Sigmoid colon (tissue), 7 donors: ENCODE measurements around the gene TCF25. TPM values are rescaled to one million over a fixed set of nuclear protein-coding genes. Genes with fewer than 3 reads are reported as not detected.

ENCODE experiments used
- DNase-seq: peaks from one replicate; pipeline ENCODE4 v3.0.0-alpha.2; 2019
- H3K27ac ChIP-seq, 4 donors: fragments of 200-600 bp; sonication (generic); one replicate each; pipeline ENCODE4 v1.5.1; 2016 to 2019; ENCODE audit warnings: mild to moderate bottlenecking in 1 of 4
- H3K27me3 ChIP-seq, 3 donors: fragments of 200-600 bp; sonication (generic); one replicate each; pipeline ENCODE4 v1.5.1; 2019; ENCODE audit warnings: mild to moderate bottlenecking in 1 of 3
- H3K36me3 ChIP-seq, 4 donors: fragments of 200-600 bp; sonication (generic); one replicate each; pipeline ENCODE4 v1.5.1; 2016 to 2019
- H3K4me1 ChIP-seq, 4 donors: fragments of 200-600 bp; sonication (generic); one replicate each; pipeline ENCODE4 v1.5.1; 2017 to 2019
- H3K4me3 ChIP-seq, 4 donors: fragments of 200-600 bp; sonication (generic); one replicate each; pipeline ENCODE4 v1.5.1; 2017 to 2019; ENCODE audit warnings: mild to moderate bottlenecking in 2 of 4, moderate library complexity in 1 of 4
- H3K9me3 ChIP-seq, 4 donors: fragments of 200-600 bp in 3 of 4; sonication (generic) in 3 of 4; one replicate each; pipeline versions ENCODE4 v1.5.1 to v1.6.1; 2013 to 2019
- CTCF ChIP-seq, 4 experiments: fragments of 450-650 bp in 3 of 4; fragments of 200-600 bp in 1 of 4; IDR thresholded peaks; one replicate each; pipeline ENCODE4 v1.5.1; 2016 to 2019; ENCODE audit warnings: antibody characterized with exemption in 4 of 4, mild to moderate bottlenecking in 3 of 4, moderate library complexity in 2 of 4
- EP300 ChIP-seq, 4 donors: sonication (generic); formaldehyde crosslinking; IDR thresholded peaks; one replicate each; pipeline ENCODE4 v1.6.1; 2017; ENCODE audit warnings: antibody characterized with exemption in 4 of 4
- POLR2A ChIP-seq, 2 donors: fragments of 450-650 bp; IDR thresholded peaks; one replicate each; pipeline ENCODE4 v1.6.1; 2016; ENCODE audit warnings: antibody characterized with exemption in 2 of 2, mild to moderate bottlenecking in 2 of 2, moderate library complexity in 2 of 2
- POLR2AphosphoS5 ChIP-seq, 4 donors: sonication (generic); formaldehyde crosslinking; IDR thresholded peaks; one replicate each; pipeline ENCODE4 v1.6.1; 2017; ENCODE audit warnings: antibody characterized with exemption in 4 of 4
- WGBS, 2 donors: extraction: QIAGEN DNeasy Blood & Tissue Kit; methylation state at CpG; one replicate each; pipeline ENCODE4 v1.1.7; 2013; 5-methylcytosine and 5-hydroxymethylcytosine counted together
- intact Hi-C: fragments of 100-400 bp; cut with DNase I; formaldehyde crosslinking; loops from one replicate; pipeline ENCODE4 v1.15.1; 2023
- polyA plus RNA-seq, 3 donors: library from polyadenylated mRNA; stranded (reverse); fragments of 200-250 nt; gene quantifications; one replicate each; pipeline ENCODE4 v1.2.3, GENCODE V29; 2013
- total RNA-seq, 4 donors: library from RNA; depleted of rRNA; stranded (reverse); fragments of >200 nt; gene quantifications; one replicate each; pipeline ENCODE4 v1.1.0, GENCODE V29; 2016
- donor health status: healthy with polysubstance abuse.
- donor health status: Bipolar disorder and iron deficiency.
- donor health status: healthy.

TCF25 gene
- total and polyA plus RNA-seq, 7 donors = 89.7 to 244 (median 132) TPM

GRCh38 chr16:89828199-89828869, 45.1 kb upstream of the TCF25 start, which contains the start of gene SPIRE2:
TSS of gene SPIRE2 (plus strand) at chr16:89828475. CDS start at chr16:89828551, 76 bp downstream.
- Histone ChIP-seq H3K9me3 (no peaks in the 10 kb centered on the region), H3K4me3 (peak within 1 kb of the TSS; percentile 31 to 74 (median 55)), H3K27ac (peak within 1 kb of the TSS; percentile 68 to 87 (median 79)), H3K4me1 (peaks cover 0 to 19% (median 18%) of the 10 kb centered on the region in 4 donors), H3K36me3 (no peaks in the 10 kb centered on the region), H3K27me3 (no peaks in the 10 kb centered on the region)
- TF ChIP-seq POLR2AphosphoS5 (IDR thresholded peaks at IDR 0.05) = no peak
- TF ChIP-seq CTCF (IDR thresholded peaks at IDR 0.05) = no peak
- TF ChIP-seq POLR2A (IDR thresholded peaks at IDR 0.05) = no peak
- no peak for TF ChIP-seq EP300 (IDR thresholded peaks at IDR 0.05)
- intact Hi-C loops = no loop called here
- peak; percentile 80 for DNase-seq
- WGBS, 2 donors = 1 to 2% methylated on average over 97 to 98 of the region's 98 CpGs

GRCh38 chr16:89828870-89829629, 44.3 kb upstream of the TCF25 start:
- TF ChIP-seq POLR2AphosphoS5 (IDR thresholded peaks at IDR 0.05) (no peak), CTCF (IDR thresholded peaks at IDR 0.05) (no peak), POLR2A (IDR thresholded peaks at IDR 0.05) (no peak), EP300 (IDR thresholded peaks at IDR 0.05) (no peak)
- Histone ChIP-seq H3K36me3 (no peaks in the 10 kb centered on the region), H3K27me3 (no peaks in the 10 kb centered on the region), H3K9me3 (no peaks in the 10 kb centered on the region), H3K4me3 (peak overlapping the region in 3 of 4 donors; percentile 47 to 74 (median 48)), H3K4me1 (peaks cover 0 to 19% (median 18%) of the 10 kb centered on the region in 4 donors), H3K27ac (peak overlapping the region in 2 of 4 donors; percentile 40 to 65)
- intact Hi-C loops = no loop called here
- WGBS, 2 donors = 4 to 20% methylated on average over 26 of the region's 26 CpGs
- DNase-seq = no peak

GRCh38 chr16:89829630-89830437, 43.6 kb upstream of the TCF25 start:
- Histone ChIP-seq H3K4me1 (peaks cover 0 to 19% (median 18%) of the 10 kb centered on the region in 4 donors), H3K27ac (no peak overlapping the region), H3K9me3 (no peaks in the 10 kb centered on the region)

More at GRCh38 chr16:89829630-89830437, 43.6 kb upstream of the TCF25 start:
- Histone ChIP-seq H3K36me3 (no peaks in the 10 kb centered on the region), H3K4me3 (no peak overlapping the region), H3K27me3 (no peaks in the 10 kb centered on the region)
- WGBS, 2 donors = 14 to 64% methylated on average over 17 of the region's 17 CpGs
- TF ChIP-seq EP300 (IDR thresholded peaks at IDR 0.05) (no peak), CTCF (IDR thresholded peaks at IDR 0.05) (no peak), POLR2A (IDR thresholded peaks at IDR 0.05) (no peak), POLR2AphosphoS5 (IDR thresholded peaks at IDR 0.05) (no peak)
- no peak for DNase-seq
- intact Hi-C loops = no loop called here
